Measurements from ENCODE around the gene KIF15. TPM values are rescaled to one million over a fixed set of nuclear protein-coding genes. Genes with fewer than 3 reads are reported as not detected.

The KIF15 gene
- total RNA-seq, 1 experiment from 2014 or later: 23.7 TPM

GRCh38 chr3:44892689-44893088 lies 131.1 kb downstream of the KIF15 start:
- Mint-ChIP-seq H3K9me3 (peaks cover 11% of the 10 kb centered on the region), H3K27me3 (ENCODE audit: low read depth) (no peaks in the 10 kb centered on the region), H3K36me3 (no peaks in the 10 kb centered on the region), H3K4me1 (peaks cover 26% of the 10 kb centered on the region), H3K4me3 (no peak overlapping the region), H3K27ac (no peak overlapping the region)
- no peak for DNase-seq (ENCODE audit: low spot score)
- POLR2A ChIA-PET: no interaction called here
- no peak for TF ChIP-seq NR3C1 (CRISPR knock-in tag; conservative IDR thresholded peaks at IDR 0.05; ENCODE audit: low read depth)
- TF ChIP-seq SP1 (CRISPR knock-in tag; conservative IDR thresholded peaks at IDR 0.05): no peak
- TF ChIP-seq SMAD4 (CRISPR knock-in tag; IDR thresholded peaks at IDR 0.05): no peak
- no peak for TF ChIP-seq E2F5 (CRISPR knock-in tag; IDR thresholded peaks at IDR 0.05)
- TF ChIP-seq MXD4 (CRISPR knock-in tag; IDR thresholded peaks at IDR 0.05; ENCODE audit: borderline replicate concordance): no peak
- no peak for TF ChIP-seq HMGXB4 (CRISPR knock-in tag; IDR thresholded peaks at IDR 0.05)
- TF ChIP-seq PRRX2 (CRISPR knock-in tag; IDR thresholded peaks at IDR 0.05): no peak
- TF ChIP-seq RORB (CRISPR knock-in tag; IDR thresholded peaks at IDR 0.05): no peak
- no peak for TF ChIP-seq HMGA2 (CRISPR knock-in tag; IDR thresholded peaks at IDR 0.05)
- TF ChIP-seq ZNF317 (CRISPR knock-in tag; IDR thresholded peaks at IDR 0.05; ENCODE audit: borderline replicate concordance, low read depth): no peak
- TF ChIP-seq TEAD1 (CRISPR knock-in tag; IDR thresholded peaks at IDR 0.05): no peak
- TF ChIP-seq TCF7 (CRISPR knock-in tag; IDR thresholded peaks at IDR 0.05; ENCODE audit: low read depth): no peak
- TF ChIP-seq AR (CRISPR knock-in tag; IDR thresholded peaks at IDR 0.05): no peak
- TF ChIP-seq ELF4 (CRISPR knock-in tag; IDR thresholded peaks at IDR 0.05; ENCODE audit: low read depth): no peak
- TF ChIP-seq IRF1 (CRISPR knock-in tag; IDR thresholded peaks at IDR 0.05): no peak
- TF ChIP-seq MYBL2 (CRISPR knock-in tag; IDR thresholded peaks at IDR 0.05): no peak
- ATAC-seq: no peak
- CTCF ChIA-PET: no interaction called here

GRCh38 chr3:44893097-44893496 lies 131.5 kb downstream of the KIF15 start:
- POLR2A ChIA-PET: no interaction called here
- no peak for DNase-seq (ENCODE audit: low spot score)
- no peaks in the 10 kb centered on the region for H3K27me3 Mint-ChIP-seq (ENCODE audit: low read depth)
- no peak overlapping the region for H3K27ac Mint-ChIP-seq
- ATAC-seq: no peak
- H3K9me3 Mint-ChIP-seq: peaks cover 11% of the 10 kb centered on the region
- H3K36me3 Mint-ChIP-seq: no peaks in the 10 kb centered on the region
- no peak overlapping the region for H3K4me3 Mint-ChIP-seq
- TF ChIP-seq ZNF671 (CRISPR knock-in tag; IDR thresholded peaks at IDR 0.05) (no peak), HMGA2 (CRISPR knock-in tag; IDR thresholded peaks at IDR 0.05) (no peak), FOXP1 (CRISPR knock-in tag; IDR thresholded peaks at IDR 0.05; ENCODE audit: borderline replicate concordance) (no peak), JAZF1 (CRISPR knock-in tag; IDR thresholded peaks at IDR 0.05) (no peak), NFYB (CRISPR knock-in tag; conservative IDR thresholded peaks at IDR 0.05; ENCODE audit: low read depth) (no peak), ZSCAN18 (CRISPR knock-in tag; IDR thresholded peaks at IDR 0.05) (no peak), ZNF423 (CRISPR knock-in tag; IDR thresholded peaks at IDR 0.05) (no peak), ZBTB43 (CRISPR knock-in tag; IDR thresholded peaks at IDR 0.05) (no peak), JUN (CRISPR knock-in tag; IDR thresholded peaks at IDR 0.05) (no peak), OVOL2 (CRISPR knock-in tag; IDR thresholded peaks at IDR 0.05; ENCODE audit: borderline replicate concordance) (no peak)
- CTCF ChIA-PET: no interaction called here
- H3K4me1 Mint-ChIP-seq: peaks cover 22% of the 10 kb centered on the region

All from WTC11 (cell line).